Thymus (tissue), 11 donors: ENCODE data around the gene KRTAP5-1. TPM values are rescaled to one million over a fixed set of nuclear protein-coding genes. Genes with fewer than 3 reads are reported as not detected.
"Not testable (repeated sequence)": the region's sequence is repeated elsewhere in the genome, so short reads cannot be mapped to it uniquely, and the experiment has no call there.

ENCODE experiments used
- DNase-seq, 9 donors: peaks; one replicate each; pipeline ENCODE4 v3.0.0-alpha.2; 2013; ENCODE audit warnings: low spot score in 9 of 9, low read depth in 6 of 9, missing footprints in 1 of 9
- H3K27ac ChIP-seq, 2 donors: one replicate each; pipeline ENCODE4 v1.5.1; 2013; ENCODE audit warnings: control low read depth in 1 of 2, low read depth in 1 of 2, low read length in 1 of 2, mild to moderate bottlenecking in 1 of 2, moderate library complexity in 1 of 2
- H3K27me3 ChIP-seq, 2 donors: one replicate each; pipeline ENCODE4 v1.5.1; 2013; ENCODE audit warnings: low read length in 1 of 2; ENCODE audit not compliant: control insufficient read depth in 2 of 2, insufficient read depth in 1 of 2
- H3K36me3 ChIP-seq, 2 donors: one replicate each; pipeline ENCODE4 v1.5.1; 2013; ENCODE audit warnings: low read length in 1 of 2, mild to moderate bottlenecking in 1 of 2, moderate library complexity in 1 of 2; ENCODE audit not compliant: control insufficient read depth in 2 of 2, insufficient read depth in 2 of 2
- H3K4me1 ChIP-seq, 2 donors: one replicate each; pipeline ENCODE4 v1.5.1; 2013; ENCODE audit warnings: low read length in 2 of 2; ENCODE audit not compliant: control insufficient read depth in 2 of 2, insufficient read depth in 2 of 2
- H3K4me3 ChIP-seq, 2 donors: one replicate each; pipeline ENCODE4 v1.5.1; 2013; ENCODE audit warnings: low read length in 2 of 2, control low read depth in 1 of 2, mild to moderate bottlenecking in 1 of 2
- H3K9me3 ChIP-seq, 2 donors: one replicate each; pipeline ENCODE4 v1.5.1; 2013; ENCODE audit warnings: low read length in 1 of 2, mild to moderate bottlenecking in 1 of 2; ENCODE audit not compliant: control insufficient read depth in 2 of 2, insufficient read depth in 1 of 2
- WGBS: extraction: QIAGEN DNeasy Blood & Tissue Kit; methylation state at CpG from one replicate; pipeline ENCODE4 v1.1.7; 2013; 5-methylcytosine and 5-hydroxymethylcytosine counted together
- polyA plus RNA-seq: library from polyadenylated mRNA; stranded (reverse); fragments of 200-250 nt; gene quantifications from one replicate; pipeline ENCODE4 v1.2.3, GENCODE V29; 2013
- total RNA-seq: library from RNA; stranded (reverse); fragments of 120-200 nt; gene quantifications from one replicate; pipeline ENCODE4 v1.2.4, GENCODE V29; 2013
- donor health status: healthy.

Gene KRTAP5-1
- total and polyA plus RNA-seq, 2 donors: not detected

- H3K4me3 ChIP-seq, H3K27ac ChIP-seq, H3K4me1 ChIP-seq, DNase-seq, H3K9me3 ChIP-seq, H3K36me3 ChIP-seq: not testable (repeated sequence)
- peaks cover 2 to 24% of the 10 kb centered on the region in 2 donors for H3K27me3 ChIP-seq
- 76% methylated on average over 19 of the region's 19 CpGs for WGBS
Observed at GRCh38 chr11:1596576-1597121, 11.6 kb upstream of the KRTAP5-1 start.

GRCh38 chr11:1595994-1596575 lies 11.0 kb upstream of the KRTAP5-1 start:
- not testable (repeated sequence) for H3K36me3 ChIP-seq, H3K27ac ChIP-seq
- H3K27me3 ChIP-seq: peaks cover 2 to 24% of the 10 kb centered on the region in 2 donors

GRCh38 chr11:1592628-1593027 lies 7.5 kb upstream of the KRTAP5-1 start:
- no peaks in the 10 kb centered on the region for H3K4me1 ChIP-seq
- H3K36me3 ChIP-seq: no peaks in the 10 kb centered on the region
- peaks cover 2 to 26% of the 10 kb centered on the region in 2 donors for H3K27me3 ChIP-seq
- H3K27ac ChIP-seq: no peak overlapping the region
- H3K9me3 ChIP-seq: no peaks in the 10 kb centered on the region
- WGBS: 85% methylated on average over 9 of the region's 9 CpGs
- DNase-seq: no peak
- no peak overlapping the region for H3K4me3 ChIP-seq

More at GRCh38 chr11:1595994-1596575, 11.0 kb upstream of the KRTAP5-1 start:
- not testable (repeated sequence) for H3K9me3 ChIP-seq, H3K4me3 ChIP-seq, DNase-seq, H3K4me1 ChIP-seq
- WGBS: 68% methylated on average over 11 of the region's 11 CpGs

- Histone ChIP-seq H3K9me3 (no peaks in the 10 kb centered on the region), H3K27me3 (peaks cover under 1 to 11% of the 10 kb centered on the region in 2 donors), H3K4me3 (no peak overlapping the region), H3K27ac (no peak overlapping the region), H3K36me3 (no peaks in the 10 kb centered on the region), H3K4me1 (no peaks in the 10 kb centered on the region)
- DNase-seq: no peak
- 94% methylated on average over 6 of the region's 6 CpGs for WGBS
Observed at GRCh38 chr11:1589996-1590395, 4.9 kb upstream of the KRTAP5-1 start.

GRCh38 chr11:1589191-1589963 lies 4.3 kb upstream of the KRTAP5-1 start:
- 29% methylated on average over 8 of the region's 10 CpGs for WGBS
- H3K9me3 ChIP-seq, H3K4me1 ChIP-seq, DNase-seq, H3K36me3 ChIP-seq, H3K4me3 ChIP-seq, H3K27ac ChIP-seq: not testable (repeated sequence)
- H3K27me3 ChIP-seq: peaks cover 0 to 11% of the 10 kb centered on the region in 2 donors

GRCh38 chr11:1586699-1587098 lies 1.6 kb upstream of the KRTAP5-1 start:
- H3K27me3 ChIP-seq: peaks cover 0 to 11% of the 10 kb centered on the region in 2 donors
- H3K36me3 ChIP-seq: no peaks in the 10 kb centered on the region
- no peak overlapping the region for H3K27ac ChIP-seq
- H3K4me1 ChIP-seq: no peaks in the 10 kb centered on the region
- DNase-seq: no peak
- peaks cover 0 to 2% of the 10 kb centered on the region in 2 donors for H3K9me3 ChIP-seq
- WGBS: 81% methylated on average over 2 of the region's 2 CpGs
- no peak overlapping the region for H3K4me3 ChIP-seq

- not testable (repeated sequence) for H3K4me3 ChIP-seq, H3K27ac ChIP-seq, H3K36me3 ChIP-seq, DNase-seq, H3K4me1 ChIP-seq, H3K27me3 ChIP-seq
- WGBS: 68% methylated on average over 2 of the region's 2 CpGs
- peaks cover 2 to 13% of the 10 kb centered on the region in 2 donors for H3K9me3 ChIP-seq
Observed at GRCh38 chr11:1582909-1583308, 2.2 kb downstream of the KRTAP5-1 start.

- no peak for DNase-seq
- Histone ChIP-seq H3K4me1 (no peaks in the 10 kb centered on the region), H3K4me3 (no peak overlapping the region), H3K36me3 (no peaks in the 10 kb centered on the region), H3K27ac (no peak overlapping the region), H3K27me3 (peaks cover 0 to 7% of the 10 kb centered on the region in 2 donors), H3K9me3 (peaks cover 2 to 13% of the 10 kb centered on the region in 2 donors)
- WGBS: 89% methylated on average over 9 of the region's 9 CpGs
Observed at GRCh38 chr11:1581976-1582375, 3.1 kb downstream of the KRTAP5-1 start.

- Histone ChIP-seq H3K4me3 (no peak overlapping the region), H3K9me3 (peaks cover 0 to 18% of the 10 kb centered on the region in 2 donors), H3K36me3 (no peaks in the 10 kb centered on the region), H3K4me1 (peaks cover 0 to 7% of the 10 kb centered on the region in 2 donors), H3K27me3 (peaks cover 30 to 40% of the 10 kb centered on the region in 2 donors), H3K27ac (no peak overlapping the region)
- 81% methylated on average over 6 of the region's 6 CpGs for WGBS
- DNase-seq: no peak
Observed at GRCh38 chr11:1576825-1577224, 8.3 kb downstream of the KRTAP5-1 start.
